GM23338 (cell line): ENCODE measurements around the gene CACNA1C. TPM values are rescaled to one million over a fixed set of nuclear protein-coding genes. Genes with fewer than 3 reads are reported as not detected.

ENCODE experiments used
- ATAC-seq: fragments of 200-7000 bp; cut with Tn5 transposase; 3 replicates; pipeline ENCODE4 v1.9.1; 2020
- DNase-seq: peaks from one replicate; pipeline ENCODE4 v3.0.0-alpha.2; 2015; ENCODE audit warnings: low spot score
- H2AFZ ChIP-seq: fragments of 200-600 bp; sonication (generic); 2 replicates; pipeline ENCODE4 v1.8.0; 2016; ENCODE audit warnings: antibody characterized with exemption, mild to moderate bottlenecking, moderate library complexity
- H3F3A ChIP-seq: fragments of 200-600 bp; sonication (generic); replicated peaks from 2 replicates; pipeline ENCODE4 v1.8.0; 2017; ENCODE audit warnings: antibody characterized with exemption, mixed run types, low read depth
- H3K27ac ChIP-seq: fragments of 200-600 bp; sonication (generic); 2 replicates; pipeline ENCODE4 v1.6.1; 2016; ENCODE audit warnings: low read depth
- H3K27me3 ChIP-seq: fragments of 200-600 bp; sonication (generic); 2 replicates; pipeline ENCODE4 v1.8.0; 2016; ENCODE audit warnings: mild to moderate bottlenecking, mixed run types, moderate library complexity; ENCODE audit not compliant: insufficient read depth
- H3K36me3 ChIP-seq: fragments of 200-600 bp; sonication (generic); 2 replicates; pipeline ENCODE4 v1.8.0; 2016; ENCODE audit warnings: mild to moderate bottlenecking; ENCODE audit not compliant: insufficient read depth
- H3K4me1 ChIP-seq: fragments of 200-600 bp; sonication (generic); 2 replicates; pipeline ENCODE4 v1.8.0; 2016; ENCODE audit warnings: mild to moderate bottlenecking, moderate library complexity; ENCODE audit not compliant: insufficient read depth
- H3K4me2 ChIP-seq: fragments of 200-600 bp; sonication (generic); 2 replicates; pipeline ENCODE4 v1.7.1; 2017; ENCODE audit warnings: mixed run types
- H3K4me3 ChIP-seq: fragments of 200-600 bp; sonication (generic); 2 replicates; pipeline ENCODE4 v1.6.1; 2016; ENCODE audit warnings: mixed run types
- H3K79me2 ChIP-seq: fragments of 200-600 bp; sonication (generic); replicated peaks from 2 replicates; pipeline ENCODE4 v1.8.0; 2017; ENCODE audit warnings: mild to moderate bottlenecking; ENCODE audit not compliant: insufficient read depth
- H3K9me2 ChIP-seq: fragments of 200-600 bp; sonication (generic); 2 replicates; pipeline ENCODE4 v1.8.0; 2017; ENCODE audit not compliant: insufficient read depth
- H4K20me1 ChIP-seq: fragments of 200-600 bp; sonication (generic); replicated peaks from 2 replicates; pipeline ENCODE4 v1.8.0; 2017; ENCODE audit warnings: mild to moderate bottlenecking; ENCODE audit not compliant: insufficient read depth
- H3K27ac Mint-ChIP-seq: 2 replicates; pipeline ENCODE4 v1.8.0; 2020; ENCODE audit warnings: inconsistent platforms, mild to moderate bottlenecking, moderate library complexity, mixed read lengths
- H3K27me3 Mint-ChIP-seq: 3 replicates; pipeline ENCODE4 v1.8.0; 2022; ENCODE audit warnings: low read depth, mild to moderate bottlenecking, moderate library complexity, mixed read lengths, inconsistent platforms; ENCODE audit not compliant: insufficient read depth, poor library complexity
- H3K36me3 Mint-ChIP-seq: 3 replicates; pipeline ENCODE4 v1.8.0; 2021; ENCODE audit warnings: low read depth, mild to moderate bottlenecking, inconsistent platforms, moderate library complexity, mixed read lengths
- H3K4me1 Mint-ChIP-seq: 3 replicates; pipeline ENCODE4 v1.8.0; 2020; ENCODE audit warnings: mild to moderate bottlenecking, inconsistent platforms, mixed read lengths
- H3K4me3 Mint-ChIP-seq: 3 replicates; pipeline ENCODE4 v1.8.0; 2021; ENCODE audit warnings: moderate library complexity, mild to moderate bottlenecking, inconsistent platforms, mixed read lengths
- H3K9me3 Mint-ChIP-seq: 3 replicates; pipeline ENCODE4 v1.8.0; 2020; ENCODE audit warnings: moderate library complexity, mild to moderate bottlenecking, inconsistent platforms, mixed read lengths
- CREB1 ChIP-seq: fragments of 250-450 bp; sonication (Bioruptor Pico); IDR thresholded peaks from 2 replicates; pipeline ENCODE4 v1.5.0; 2020; ENCODE audit warnings: low read depth, mild to moderate bottlenecking, moderate library complexity
- EZH2 ChIP-seq: fragments of 200-600 bp; sonication (generic); IDR thresholded peaks from one replicate; pipeline ENCODE4 v1.8.0; 2017; ENCODE audit warnings: antibody characterized with exemption, mild to moderate bottlenecking, low read depth; ENCODE audit not compliant: unreplicated experiment
- EZH2phosphoT487 ChIP-seq: fragments of 200-600 bp; sonication (generic); IDR thresholded peaks from one replicate; pipeline ENCODE4 v1.8.1; 2018; ENCODE audit warnings: antibody characterized with exemption; ENCODE audit not compliant: unreplicated experiment
- JUNB ChIP-seq: IDR thresholded peaks from one replicate; pipeline ENCODE4 v1.6.1; 2016; ENCODE audit warnings: antibody characterized with exemption; ENCODE audit not compliant: unreplicated experiment
- NANOG ChIP-seq: IDR thresholded peaks from 2 replicates; pipeline ENCODE4 v1.6.1; 2016; ENCODE audit warnings: antibody characterized with exemption, borderline replicate concordance
- POLR2AphosphoS5 ChIP-seq: IDR thresholded peaks from 2 replicates; pipeline ENCODE4 v1.6.1; 2016; ENCODE audit warnings: antibody characterized with exemption, low read depth
- STAT1 ChIP-seq: IDR thresholded peaks from one replicate; pipeline ENCODE4 v1.6.1; 2016; ENCODE audit warnings: antibody characterized with exemption; ENCODE audit not compliant: unreplicated experiment
- ZNF114 ChIP-seq: fragments of 250-450 bp; sonication (Bioruptor Pico); IDR thresholded peaks from 2 replicates; pipeline ENCODE4 v1.5.0; 2020; ENCODE audit warnings: mild to moderate bottlenecking, moderate library complexity
- ZNF331 ChIP-seq: fragments of 250-450 bp; sonication (Bioruptor Pico); IDR thresholded peaks from 2 replicates; pipeline ENCODE4 v1.5.0; 2020; ENCODE audit warnings: low read depth, mild to moderate bottlenecking, moderate library complexity
- polyA plus RNA-seq: library from polyadenylated mRNA; unstranded; fragments of >200 nt; fragmentation: Nextera tagmentation; extraction: Ambion mirVana; gene quantifications from 2 replicates; pipeline ENCODE4 v1.2.1, GENCODE V29; 2016
- total RNA-seq: library from RNA; depleted of rRNA; stranded (reverse); fragments of >200 nt; shearing (Covaris generic); gene quantifications from 2 replicates; pipeline ENCODE4 v1.2.3, GENCODE V29; 2014
- TF ChIP-seq, protein P1 (sequence below), 2 experiments: fragments of 200-600 bp in 1 of 2; sonication (generic) in 1 of 2; conservative IDR thresholded peaks; 2 replicates each; pipeline versions ENCODE4 v1.5.1 to v1.6.1; 2016 to 2017; ENCODE audit warnings: antibody characterized with exemption in 2 of 2, low read depth in 2 of 2, mild to moderate bottlenecking in 2 of 2, moderate library complexity in 1 of 2
- TF ChIP-seq, protein P2 (sequence below): IDR thresholded peaks from one replicate; pipeline ENCODE4 v1.6.1; 2018; ENCODE audit warnings: antibody characterized with exemption; ENCODE audit not compliant: unreplicated experiment
- TF ChIP-seq, protein P3 (sequence below): IDR thresholded peaks from 2 replicates; pipeline ENCODE4 v1.6.1; 2016; ENCODE audit warnings: antibody characterized with exemption

Gene CACNA1C
- total and polyA plus RNA-seq, 2 experiments from 2014 or later, result 0.78 to 2.1 TPM

DNA sequence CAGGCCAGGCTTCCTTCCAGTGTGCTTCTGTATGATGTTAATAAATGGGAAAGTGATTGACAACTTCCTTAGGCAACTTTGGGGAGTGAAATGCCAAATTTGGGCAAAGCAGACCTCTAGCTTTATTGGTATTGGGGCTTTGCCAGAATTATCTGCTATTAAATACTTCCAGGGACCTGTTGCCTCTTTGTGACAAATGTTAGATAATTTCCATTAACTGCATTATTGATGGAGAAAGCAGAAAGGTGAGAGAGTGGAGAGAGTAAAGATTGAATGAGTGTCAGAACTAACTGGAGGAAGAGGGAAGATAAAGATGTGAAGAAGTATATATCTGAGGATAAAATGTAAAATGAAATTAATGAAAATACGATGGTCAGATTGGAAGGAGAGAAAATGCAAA lies 94.5 kb downstream of the CACNA1C start (continued):
- TF ChIP-seq, protein P1, sequence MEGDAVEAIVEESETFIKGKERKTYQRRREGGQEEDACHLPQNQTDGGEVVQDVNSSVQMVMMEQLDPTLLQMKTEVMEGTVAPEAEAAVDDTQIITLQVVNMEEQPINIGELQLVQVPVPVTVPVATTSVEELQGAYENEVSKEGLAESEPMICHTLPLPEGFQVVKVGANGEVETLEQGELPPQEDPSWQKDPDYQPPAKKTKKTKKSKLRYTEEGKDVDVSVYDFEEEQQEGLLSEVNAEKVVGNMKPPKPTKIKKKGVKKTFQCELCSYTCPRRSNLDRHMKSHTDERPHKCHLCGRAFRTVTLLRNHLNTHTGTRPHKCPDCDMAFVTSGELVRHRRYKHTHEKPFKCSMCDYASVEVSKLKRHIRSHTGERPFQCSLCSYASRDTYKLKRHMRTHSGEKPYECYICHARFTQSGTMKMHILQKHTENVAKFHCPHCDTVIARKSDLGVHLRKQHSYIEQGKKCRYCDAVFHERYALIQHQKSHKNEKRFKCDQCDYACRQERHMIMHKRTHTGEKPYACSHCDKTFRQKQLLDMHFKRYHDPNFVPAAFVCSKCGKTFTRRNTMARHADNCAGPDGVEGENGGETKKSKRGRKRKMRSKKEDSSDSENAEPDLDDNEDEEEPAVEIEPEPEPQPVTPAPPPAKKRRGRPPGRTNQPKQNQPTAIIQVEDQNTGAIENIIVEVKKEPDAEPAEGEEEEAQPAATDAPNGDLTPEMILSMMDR (conservative IDR thresholded peaks at IDR 0.05; ENCODE audit: low read depth in 2 of 2), result no peak
- TF ChIP-seq, protein P2, sequence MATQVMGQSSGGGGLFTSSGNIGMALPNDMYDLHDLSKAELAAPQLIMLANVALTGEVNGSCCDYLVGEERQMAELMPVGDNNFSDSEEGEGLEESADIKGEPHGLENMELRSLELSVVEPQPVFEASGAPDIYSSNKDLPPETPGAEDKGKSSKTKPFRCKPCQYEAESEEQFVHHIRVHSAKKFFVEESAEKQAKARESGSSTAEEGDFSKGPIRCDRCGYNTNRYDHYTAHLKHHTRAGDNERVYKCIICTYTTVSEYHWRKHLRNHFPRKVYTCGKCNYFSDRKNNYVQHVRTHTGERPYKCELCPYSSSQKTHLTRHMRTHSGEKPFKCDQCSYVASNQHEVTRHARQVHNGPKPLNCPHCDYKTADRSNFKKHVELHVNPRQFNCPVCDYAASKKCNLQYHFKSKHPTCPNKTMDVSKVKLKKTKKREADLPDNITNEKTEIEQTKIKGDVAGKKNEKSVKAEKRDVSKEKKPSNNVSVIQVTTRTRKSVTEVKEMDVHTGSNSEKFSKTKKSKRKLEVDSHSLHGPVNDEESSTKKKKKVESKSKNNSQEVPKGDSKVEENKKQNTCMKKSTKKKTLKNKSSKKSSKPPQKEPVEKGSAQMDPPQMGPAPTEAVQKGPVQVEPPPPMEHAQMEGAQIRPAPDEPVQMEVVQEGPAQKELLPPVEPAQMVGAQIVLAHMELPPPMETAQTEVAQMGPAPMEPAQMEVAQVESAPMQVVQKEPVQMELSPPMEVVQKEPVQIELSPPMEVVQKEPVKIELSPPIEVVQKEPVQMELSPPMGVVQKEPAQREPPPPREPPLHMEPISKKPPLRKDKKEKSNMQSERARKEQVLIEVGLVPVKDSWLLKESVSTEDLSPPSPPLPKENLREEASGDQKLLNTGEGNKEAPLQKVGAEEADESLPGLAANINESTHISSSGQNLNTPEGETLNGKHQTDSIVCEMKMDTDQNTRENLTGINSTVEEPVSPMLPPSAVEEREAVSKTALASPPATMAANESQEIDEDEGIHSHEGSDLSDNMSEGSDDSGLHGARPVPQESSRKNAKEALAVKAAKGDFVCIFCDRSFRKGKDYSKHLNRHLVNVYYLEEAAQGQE, result no peak
- TF ChIP-seq ZNF331 (CRISPR knock-in tag), result no peak
- TF ChIP-seq EZH2, result no peak

DNA sequence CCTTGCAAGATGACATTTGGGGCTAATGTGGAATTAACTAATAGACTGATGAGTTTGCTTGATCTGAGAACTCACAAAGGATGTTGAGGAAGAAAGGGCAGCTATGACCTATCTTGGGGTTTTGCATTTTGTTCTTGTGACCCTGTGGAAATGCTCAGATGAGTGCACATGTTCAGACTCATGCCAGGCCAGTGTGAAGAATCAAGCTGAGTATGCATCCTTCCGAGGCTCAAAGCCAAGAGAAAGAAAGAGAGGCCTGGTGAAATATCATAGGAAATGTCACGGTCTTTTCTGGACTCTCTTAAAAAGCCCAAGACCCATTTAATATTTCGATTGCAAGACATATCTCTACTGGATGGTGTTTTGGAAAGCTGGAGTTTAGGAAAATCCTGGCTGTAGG lies 96.3 kb downstream of the CACNA1C start:
- H3K27ac Mint-ChIP-seq, result no peak overlapping the region
- no peaks in the 10 kb centered on the region for H3K36me3 Mint-ChIP-seq
- Histone ChIP-seq H2AFZ (no peak overlapping the region), H3K36me3 (no peaks in the 10 kb centered on the region), H3K79me2 (no peaks in the 10 kb centered on the region), H3K4me3 (no peak overlapping the region), H3F3A (no peaks in the 10 kb centered on the region), H3K9me2 (no peaks in the 10 kb centered on the region; the same call in 1 of the 2 replicates), H3K27ac (no peak overlapping the region), H4K20me1 (no peaks in the 10 kb centered on the region), H3K27me3 (no peaks in the 10 kb centered on the region), H3K4me2 (no peak overlapping the region), H3K4me1 (no peaks in the 10 kb centered on the region)
- no peaks in the 10 kb centered on the region for H3K9me3 Mint-ChIP-seq
- ATAC-seq (no peak), DNase-seq (no peak)
- H3K4me1 Mint-ChIP-seq, result peaks cover 17% of the 10 kb centered on the region
- no peak overlapping the region for H3K4me3 Mint-ChIP-seq
- peaks cover 6% of the 10 kb centered on the region for H3K27me3 Mint-ChIP-seq
- TF ChIP-seq ZNF331 (CRISPR knock-in tag), result no peak
- TF ChIP-seq, protein P1 (conservative IDR thresholded peaks at IDR 0.05; ENCODE audit: low read depth in 2 of 2), result no peak
- TF ChIP-seq, protein P2, result no peak
- no peak for TF ChIP-seq ZNF114 (CRISPR knock-in tag)
- no peak for TF ChIP-seq STAT1
- no peak for TF ChIP-seq EZH2
- TF ChIP-seq POLR2AphosphoS5, result no peak
- no peak for TF ChIP-seq NANOG
- no peak for TF ChIP-seq EZH2phosphoT487
- TF ChIP-seq CREB1 (CRISPR knock-in tag), result no peak
- TF ChIP-seq, protein P3, sequence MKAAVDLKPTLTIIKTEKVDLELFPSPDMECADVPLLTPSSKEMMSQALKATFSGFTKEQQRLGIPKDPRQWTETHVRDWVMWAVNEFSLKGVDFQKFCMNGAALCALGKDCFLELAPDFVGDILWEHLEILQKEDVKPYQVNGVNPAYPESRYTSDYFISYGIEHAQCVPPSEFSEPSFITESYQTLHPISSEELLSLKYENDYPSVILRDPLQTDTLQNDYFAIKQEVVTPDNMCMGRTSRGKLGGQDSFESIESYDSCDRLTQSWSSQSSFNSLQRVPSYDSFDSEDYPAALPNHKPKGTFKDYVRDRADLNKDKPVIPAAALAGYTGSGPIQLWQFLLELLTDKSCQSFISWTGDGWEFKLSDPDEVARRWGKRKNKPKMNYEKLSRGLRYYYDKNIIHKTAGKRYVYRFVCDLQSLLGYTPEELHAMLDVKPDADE, result no peak
- no peak for TF ChIP-seq JUNB
